Left kidney (tissue), 8 donors: Measurements from ENCODE around the gene KBTBD3. TPM values are rescaled to one million over a fixed set of nuclear protein-coding genes. Genes with fewer than 3 reads are reported as not detected.

ENCODE experiments used
- DNase-seq: peaks from one replicate; pipeline ENCODE4 v3.0.0-alpha.2; 2013
- long read RNA-seq, 8 donors: transcript quantifications; one replicate each; lab custom pipeline, GENCODE V29; 2026
- polyA plus RNA-seq: library from polyadenylated mRNA; unstranded; fragments of 120-200 nt; gene quantifications from one replicate; pipeline ENCODE4 v1.2.1, GENCODE V29; 2013; ENCODE audit not compliant: insufficient read length

KBTBD3 gene, protein sequence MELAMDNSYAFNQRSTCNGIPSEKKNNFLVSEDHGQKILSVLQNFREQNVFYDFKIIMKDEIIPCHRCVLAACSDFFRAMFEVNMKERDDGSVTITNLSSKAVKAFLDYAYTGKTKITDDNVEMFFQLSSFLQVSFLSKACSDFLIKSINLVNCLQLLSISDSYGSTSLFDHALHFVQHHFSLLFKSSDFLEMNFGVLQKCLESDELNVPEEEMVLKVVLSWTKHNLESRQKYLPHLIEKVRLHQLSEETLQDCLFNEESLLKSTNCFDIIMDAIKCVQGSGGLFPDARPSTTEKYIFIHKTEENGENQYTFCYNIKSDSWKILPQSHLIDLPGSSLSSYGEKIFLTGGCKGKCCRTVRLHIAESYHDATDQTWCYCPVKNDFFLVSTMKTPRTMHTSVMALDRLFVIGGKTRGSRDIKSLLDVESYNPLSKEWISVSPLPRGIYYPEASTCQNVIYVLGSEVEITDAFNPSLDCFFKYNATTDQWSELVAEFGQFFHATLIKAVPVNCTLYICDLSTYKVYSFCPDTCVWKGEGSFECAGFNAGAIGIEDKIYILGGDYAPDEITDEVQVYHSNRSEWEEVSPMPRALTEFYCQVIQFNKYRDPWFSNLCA
- 11.2 TPM for polyA plus RNA-seq
- long read RNA-seq, donor 1, transcript KBTBD3-205 (4 exons, 2,682 nt), result major isoform, 7 of 10 reads
- long read RNA-seq, donor 1, partial matches to known transcripts, result 0 of 10 reads
- long read RNA-seq, donor 1, other reads (novel, unspliced or antisense), result 0 of 10 reads
- long read RNA-seq, donor 2, partial matches to known transcripts, result 0 of 5 reads
- long read RNA-seq, donor 2, other reads (novel, unspliced or antisense), result 0 of 5 reads
- long read RNA-seq, donor 3, partial matches to known transcripts, result 0 of 5 reads
- long read RNA-seq, donor 3, other reads (novel, unspliced or antisense), result 0 of 5 reads
- long read RNA-seq, donor 4, partial matches to known transcripts, result 0 of 1 reads
- long read RNA-seq, donor 4, other reads (novel, unspliced or antisense), result 0 of 1 reads
- long read RNA-seq, donor 5, transcript KBTBD3-205 (4 exons, 2,682 nt), result major isoform, 9 of 14 reads
- long read RNA-seq, donor 5, partial matches to known transcripts, result 0 of 14 reads
- long read RNA-seq, donor 5, other reads (novel, unspliced or antisense), result 0 of 14 reads
- long read RNA-seq, donor 6, transcript KBTBD3-205 (4 exons, 2,682 nt), result major isoform, 9 of 11 reads
- long read RNA-seq, donor 6, partial matches to known transcripts, result 0 of 11 reads
- long read RNA-seq, donor 6, other reads (novel, unspliced or antisense), result 0 of 11 reads
- long read RNA-seq, donor 7, transcript KBTBD3-205 (4 exons, 2,682 nt), result major isoform, 5 of 245 reads
- long read RNA-seq, donor 7, partial matches to known transcripts, result 235 of 245 reads
- long read RNA-seq, donor 7, other reads (novel, unspliced or antisense), result 0 of 245 reads
- long read RNA-seq, donor 8, partial matches to known transcripts, result 0 of 5 reads
- long read RNA-seq, donor 8, other reads (novel, unspliced or antisense), result 0 of 5 reads

DNA sequence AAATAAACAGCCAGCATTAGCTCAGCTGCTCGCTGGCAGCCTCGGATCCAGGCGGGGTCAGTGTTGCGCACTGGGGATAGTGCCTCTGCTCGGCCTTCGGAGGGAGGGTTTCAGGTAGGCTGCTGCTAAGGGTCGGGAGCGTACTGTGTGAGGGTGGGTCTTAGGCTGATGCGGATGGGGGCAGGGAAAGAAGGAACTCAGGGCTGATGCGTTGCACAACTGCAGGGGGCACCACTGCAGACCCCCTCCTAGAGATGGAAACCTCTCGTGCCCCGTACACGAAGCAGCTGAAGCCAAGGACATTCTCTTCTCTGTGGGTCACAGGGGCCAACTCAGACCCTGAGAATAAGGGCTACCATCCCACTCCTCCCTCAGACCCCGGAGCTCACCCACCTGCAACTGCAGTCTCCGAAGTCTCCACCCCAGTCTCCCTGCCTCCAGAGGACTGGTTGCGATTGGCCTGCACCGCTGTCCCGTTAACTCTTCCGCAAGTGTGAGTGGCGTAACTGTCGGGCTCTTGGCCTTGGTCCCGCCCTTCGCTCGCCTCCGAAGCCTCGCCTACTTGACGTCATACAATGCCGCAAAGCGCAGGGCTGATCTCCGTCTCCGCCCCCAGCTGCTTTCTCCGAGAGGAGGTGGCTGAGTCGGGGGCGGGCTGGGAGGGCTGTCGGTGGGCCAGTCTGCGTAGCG, at the start of gene KBTBD3:
Gene KBTBD3, minus strand, starts transcription at position 429 of the 690 bp plus-strand sequence. CDS start 18,250 bp downstream, outside the sequence.
- DNase-seq, result peak; percentile 99

DNA sequence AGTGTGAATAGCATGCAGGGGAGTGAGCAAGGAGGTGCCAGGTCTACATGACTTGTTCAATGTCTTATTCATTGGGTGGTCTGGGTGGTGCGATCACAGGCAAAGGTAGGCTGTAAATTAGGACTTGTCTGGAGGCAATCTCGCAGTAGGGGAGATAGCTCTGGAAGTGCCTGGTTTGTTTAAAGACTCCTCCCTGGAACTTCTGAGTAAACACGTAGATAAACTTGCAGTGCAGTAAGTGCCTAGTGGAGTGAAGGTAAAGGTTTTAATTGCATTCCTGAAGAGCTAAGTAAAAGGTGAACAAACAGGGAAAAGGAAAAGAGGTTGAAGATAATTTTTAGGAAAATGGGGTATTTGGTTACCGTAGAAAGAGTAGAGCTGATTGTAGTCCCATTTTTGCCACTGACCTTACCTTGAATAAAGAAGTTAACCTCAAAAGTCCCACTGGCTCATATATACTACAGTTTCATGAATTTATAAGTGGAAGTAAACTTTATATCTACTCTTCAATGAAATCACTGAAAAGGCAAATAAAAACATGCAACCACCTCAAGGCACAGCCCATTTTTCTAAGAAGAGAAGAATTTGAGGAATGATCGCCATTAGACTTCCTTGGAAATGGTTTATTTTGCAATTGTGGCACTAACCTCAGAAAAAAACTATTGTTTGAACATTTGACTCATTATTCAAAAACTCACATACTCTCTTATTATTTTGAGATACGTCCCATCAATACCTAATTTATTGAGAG, 44.6 kb upstream of the KBTBD3 start:
- no peak for DNase-seq

DNA sequence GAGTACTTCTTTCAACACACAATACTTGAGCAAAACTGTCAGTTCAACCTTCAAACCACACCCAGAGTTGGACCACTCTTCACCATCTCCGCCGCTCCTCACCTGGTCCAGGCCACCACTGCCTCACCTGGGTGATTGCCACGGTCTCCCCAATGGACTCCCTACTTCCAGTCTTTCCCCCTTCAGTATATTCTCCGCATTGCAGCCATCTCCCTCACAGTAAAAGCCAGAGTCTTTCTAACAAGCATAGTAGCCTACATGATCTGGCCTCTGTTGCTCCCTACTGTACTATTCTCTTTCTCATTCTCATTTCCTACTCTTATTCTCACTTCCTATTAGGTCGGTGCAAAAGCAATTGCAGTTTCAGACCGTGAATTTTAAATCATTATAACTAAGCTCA, 28.8 kb upstream of the KBTBD3 start:
- no peak for DNase-seq

DNA sequence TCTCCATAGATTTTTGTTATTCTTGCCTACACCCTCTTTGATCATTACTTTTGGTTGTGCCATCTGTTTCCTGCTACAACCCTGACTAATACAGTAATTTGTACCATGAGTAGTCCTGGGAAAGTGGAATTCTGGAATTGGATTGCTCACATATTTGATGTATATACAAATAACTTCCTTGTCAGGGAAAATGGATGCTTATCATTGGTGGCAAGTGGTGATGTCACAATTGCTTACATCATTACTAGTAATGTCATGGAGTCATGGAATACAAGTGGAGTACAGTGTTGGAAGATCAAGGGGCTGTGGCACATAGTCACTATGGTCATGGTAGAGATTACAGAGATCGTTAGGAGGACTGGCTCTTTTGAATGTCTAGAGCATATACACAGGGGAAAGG, 24.7 kb upstream of the KBTBD3 start:
- DNase-seq, result no peak

DNA sequence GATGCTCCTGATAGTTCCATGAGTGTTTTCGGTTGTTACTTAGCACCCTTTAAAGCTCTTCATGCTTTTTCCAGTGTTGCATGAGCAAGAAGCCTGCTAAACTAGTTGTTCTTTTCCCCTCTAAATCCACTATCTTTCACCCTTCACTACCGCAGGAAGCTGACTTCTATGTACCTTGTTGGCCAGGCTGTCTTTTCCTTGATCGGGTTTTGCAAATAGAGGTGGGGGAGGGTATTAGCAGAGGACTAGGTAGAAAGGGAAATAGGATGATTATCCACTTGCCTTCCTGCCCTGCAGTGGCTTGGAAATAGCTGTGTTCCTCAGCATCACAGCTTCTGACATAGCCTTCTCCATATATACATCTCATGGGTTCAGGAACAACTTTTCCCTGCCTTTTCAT, 24.2 kb upstream of the KBTBD3 start:
- no peak for DNase-seq

DNA sequence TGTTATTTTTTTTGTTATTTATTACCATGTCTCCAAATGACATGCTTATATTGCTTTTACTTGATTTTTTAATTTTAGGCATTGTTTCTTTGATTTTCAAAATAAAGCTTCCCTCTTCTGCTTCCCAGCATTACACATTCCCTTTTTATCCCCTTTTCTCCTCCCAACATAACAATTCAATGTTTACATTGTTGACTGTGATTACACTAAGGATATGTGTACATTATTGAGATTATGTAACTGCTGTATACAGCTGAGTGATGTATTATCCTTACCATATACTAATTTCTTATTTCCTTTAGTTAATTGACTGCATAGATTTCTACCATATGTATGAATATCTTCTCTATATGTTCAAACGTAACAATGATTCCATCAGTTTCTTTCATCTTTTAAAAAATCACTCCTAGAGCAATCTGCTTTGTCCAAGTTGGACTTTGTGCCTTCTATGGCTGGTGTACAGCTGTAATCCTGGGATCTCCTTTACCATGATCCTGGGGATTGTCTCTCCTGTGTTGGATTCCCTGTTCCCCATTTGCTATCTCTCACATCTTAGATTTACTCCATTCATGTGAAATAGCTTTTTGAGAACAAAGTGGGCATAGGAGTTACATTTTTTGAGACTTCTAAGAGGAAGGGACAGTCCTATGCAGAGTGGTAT, 21.9 kb upstream of the KBTBD3 start:
- no peak for DNase-seq

DNA sequence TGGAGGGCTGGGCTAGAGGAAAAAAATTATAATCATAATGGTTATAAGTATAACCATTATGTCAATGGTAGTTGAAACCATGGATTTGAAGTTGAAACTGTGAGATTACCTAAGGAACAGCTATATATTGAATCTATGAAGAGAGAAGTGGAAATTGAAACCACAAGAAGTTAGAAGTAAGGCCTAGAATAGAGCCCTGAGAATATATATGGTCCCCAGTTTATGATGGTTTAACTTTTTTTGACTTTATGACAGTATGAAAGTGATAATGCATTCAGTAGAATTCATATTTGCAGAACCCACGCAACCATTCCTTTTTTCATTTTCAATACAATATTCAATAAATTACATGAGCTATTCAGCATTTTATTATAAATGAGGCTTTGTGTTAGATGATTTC, 15.3 kb upstream of the KBTBD3 start:
- no peak for DNase-seq

DNA sequence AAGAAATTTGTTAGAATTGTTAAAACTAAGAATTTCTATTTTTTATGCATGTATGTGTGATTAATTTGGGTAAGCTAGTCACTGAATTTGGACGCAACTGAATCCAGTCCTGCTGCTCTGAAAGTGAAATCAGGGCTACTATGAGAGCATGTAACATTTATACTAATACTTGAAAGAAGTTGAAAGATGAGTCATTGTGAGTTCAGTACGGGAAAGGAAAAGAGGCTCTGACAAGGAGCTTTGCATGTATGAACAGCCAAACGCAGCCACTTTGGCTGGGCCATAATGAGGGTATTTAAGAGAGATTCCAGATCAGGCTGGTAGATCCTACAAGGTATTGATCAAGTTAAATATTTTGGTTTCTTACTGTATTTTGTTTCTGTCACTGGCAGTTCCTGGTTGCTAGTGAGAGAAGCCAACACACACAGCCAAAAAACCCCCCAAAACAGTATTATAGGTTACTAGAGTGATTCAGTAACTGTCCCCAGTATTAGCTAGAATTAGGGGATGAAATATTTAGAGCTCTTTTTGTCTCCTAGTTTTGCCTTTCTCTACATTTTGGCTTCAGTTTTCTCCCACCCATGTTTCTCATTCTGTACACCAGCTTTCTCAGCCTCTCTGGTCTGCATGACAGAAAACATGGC, 14.5 kb upstream of the KBTBD3 start:
- no peak for DNase-seq

DNA sequence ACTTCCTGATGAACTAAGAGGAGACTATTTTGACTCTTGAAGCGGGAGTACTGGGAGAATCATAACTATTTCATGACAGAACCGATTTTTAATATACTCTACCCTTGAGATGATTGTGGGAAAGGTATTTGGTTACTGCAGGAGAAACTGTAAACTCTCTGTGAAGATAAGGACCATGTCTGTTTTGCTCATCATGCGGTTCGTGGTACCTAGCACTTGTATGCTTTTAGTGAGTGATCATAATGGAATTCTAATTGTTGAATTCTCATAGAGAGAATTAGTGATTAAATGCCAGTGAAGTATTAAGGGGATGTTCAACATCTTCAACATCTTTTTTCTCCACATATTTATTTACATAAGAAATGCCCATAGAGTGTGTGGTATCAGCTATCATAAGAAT, 11.7 kb upstream of the KBTBD3 start:
- DNase-seq, result no peak

DNA sequence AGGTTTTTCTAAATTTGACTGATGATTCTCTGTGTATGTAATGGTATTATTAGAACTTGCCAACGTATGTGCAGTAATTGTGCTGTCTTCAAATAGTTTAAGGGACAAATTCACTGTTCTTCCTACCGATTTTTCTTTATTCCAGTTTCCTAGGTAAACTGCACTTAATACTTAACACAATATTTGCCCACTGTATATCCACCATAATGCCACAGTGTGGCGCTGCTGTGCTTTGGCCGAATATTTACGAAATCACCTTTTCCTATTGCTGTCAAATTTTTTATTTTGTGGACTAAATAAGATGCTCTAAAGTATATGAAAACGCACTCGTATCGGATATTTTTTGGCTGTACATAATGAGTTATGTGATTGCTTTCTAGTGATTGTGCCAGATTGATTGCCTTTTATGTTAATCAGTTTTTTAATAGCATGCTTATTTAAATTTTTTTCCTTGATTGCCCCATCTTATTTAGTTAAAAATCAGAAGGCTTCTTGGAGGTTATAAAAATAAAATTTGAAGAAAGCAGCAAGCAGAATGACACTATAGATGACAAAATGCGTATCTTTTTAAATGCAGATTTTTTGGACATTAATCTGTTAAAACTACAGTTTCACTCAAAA, 10.8 kb upstream of the KBTBD3 start:
- peak; percentile 48 for DNase-seq

DNA sequence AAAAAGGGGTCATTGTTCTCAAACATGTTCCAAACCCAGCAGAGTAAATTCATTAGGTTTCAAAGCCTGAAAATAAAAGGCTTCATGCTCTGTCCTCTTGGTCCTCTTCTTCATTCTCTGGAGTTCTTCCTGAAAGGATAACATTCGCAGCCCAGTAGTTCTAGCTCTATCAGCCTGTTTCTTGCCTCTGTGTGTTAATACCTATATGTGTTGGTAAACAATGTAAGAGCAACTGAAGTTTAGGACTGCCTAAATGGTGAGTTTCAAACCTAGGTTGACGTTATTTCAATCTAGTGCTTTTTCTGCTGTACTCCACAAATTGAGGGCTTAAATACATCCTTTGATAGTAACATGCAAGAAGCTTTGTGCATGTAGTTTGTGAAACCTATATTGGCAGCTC, 9.7 kb upstream of the KBTBD3 start:
- DNase-seq, result no peak

DNA sequence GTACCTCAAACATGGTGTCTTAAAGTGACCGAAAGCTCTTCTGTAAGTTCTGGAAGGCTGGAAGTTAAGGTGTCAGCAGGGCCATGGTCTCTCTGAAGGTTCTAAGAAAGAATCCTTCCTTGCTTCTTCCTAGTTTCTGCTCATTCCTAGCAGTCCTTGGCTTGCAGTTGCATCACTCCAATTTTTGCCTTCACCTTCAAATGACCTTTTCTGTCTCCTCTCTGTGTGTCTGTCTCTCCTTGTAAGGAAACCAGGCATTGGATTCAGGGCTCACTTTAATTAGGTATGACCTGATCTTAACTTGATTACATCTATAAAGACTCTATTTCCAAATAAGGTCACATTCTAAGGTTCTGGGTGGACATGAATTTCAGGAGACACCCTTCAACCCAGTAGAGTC, 9.0 kb upstream of the KBTBD3 start:
- DNase-seq, result no peak

DNA sequence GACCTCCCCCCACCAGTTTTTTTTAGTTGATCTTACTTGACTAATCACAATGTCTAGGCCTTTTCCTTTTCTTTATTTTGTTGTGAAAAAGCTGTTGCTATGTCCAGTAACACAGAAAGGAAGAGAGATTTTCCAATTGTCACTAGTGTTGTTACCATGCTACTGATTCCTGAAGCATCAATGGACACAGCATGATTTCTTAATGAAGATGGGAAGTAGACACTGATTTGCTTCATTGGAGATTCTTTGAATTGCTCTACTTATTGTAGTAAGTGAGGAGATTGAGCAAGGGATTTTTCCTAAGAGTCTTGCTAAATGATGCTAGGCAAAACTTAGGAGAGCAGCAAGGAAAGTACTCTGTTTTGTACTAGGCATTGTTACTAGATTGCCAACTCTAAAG, 4.9 kb upstream of the KBTBD3 start:
- no peak for DNase-seq

DNA sequence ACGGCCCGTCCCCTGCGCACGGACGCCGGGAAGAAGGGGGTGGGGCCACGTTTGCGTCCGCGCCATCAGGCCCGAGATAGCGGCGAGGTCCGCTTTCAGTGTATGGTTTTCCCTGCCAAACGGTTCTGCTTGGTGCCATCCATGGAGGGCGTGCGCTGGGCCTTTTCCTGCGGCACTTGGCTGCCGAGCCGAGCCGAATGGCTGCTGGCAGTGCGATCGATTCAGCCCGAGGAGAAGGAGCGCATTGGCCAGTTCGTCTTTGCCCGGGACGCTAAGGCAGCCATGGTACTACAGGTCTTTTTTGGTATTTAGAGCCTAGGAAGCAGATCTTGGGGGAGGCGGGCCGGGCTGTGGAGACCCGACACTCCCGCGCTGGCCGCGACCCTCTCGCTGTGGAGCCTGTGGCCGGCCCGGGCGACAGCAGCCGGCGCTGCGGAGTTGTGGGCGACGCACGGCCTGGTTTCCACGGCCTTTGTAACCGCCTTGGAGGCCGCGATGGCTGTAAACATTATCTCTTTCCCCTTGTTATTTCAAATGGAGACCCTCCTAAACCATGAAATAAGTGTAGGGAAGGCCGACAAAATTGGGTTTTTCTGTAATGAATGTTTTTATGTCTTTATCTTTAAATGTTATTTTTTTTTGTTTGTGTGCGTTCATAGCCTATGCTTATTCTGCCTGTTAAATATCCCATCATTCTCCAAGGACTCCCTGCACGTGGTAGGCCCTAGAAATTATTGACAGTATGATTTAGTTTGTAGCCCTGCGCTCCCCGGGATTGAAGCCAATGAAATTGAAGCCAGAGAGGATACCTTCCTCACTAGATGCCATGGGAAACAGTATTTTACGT, 685 bp upstream of the KBTBD3 start, which contains the start of gene AASDHPPT:
Gene AASDHPPT, plus strand, starts transcription at position 54 of the 847 bp plus-strand sequence. Its CDS starts 49 bp downstream, at position 103.
- peak; percentile 62 for DNase-seq

DNA sequence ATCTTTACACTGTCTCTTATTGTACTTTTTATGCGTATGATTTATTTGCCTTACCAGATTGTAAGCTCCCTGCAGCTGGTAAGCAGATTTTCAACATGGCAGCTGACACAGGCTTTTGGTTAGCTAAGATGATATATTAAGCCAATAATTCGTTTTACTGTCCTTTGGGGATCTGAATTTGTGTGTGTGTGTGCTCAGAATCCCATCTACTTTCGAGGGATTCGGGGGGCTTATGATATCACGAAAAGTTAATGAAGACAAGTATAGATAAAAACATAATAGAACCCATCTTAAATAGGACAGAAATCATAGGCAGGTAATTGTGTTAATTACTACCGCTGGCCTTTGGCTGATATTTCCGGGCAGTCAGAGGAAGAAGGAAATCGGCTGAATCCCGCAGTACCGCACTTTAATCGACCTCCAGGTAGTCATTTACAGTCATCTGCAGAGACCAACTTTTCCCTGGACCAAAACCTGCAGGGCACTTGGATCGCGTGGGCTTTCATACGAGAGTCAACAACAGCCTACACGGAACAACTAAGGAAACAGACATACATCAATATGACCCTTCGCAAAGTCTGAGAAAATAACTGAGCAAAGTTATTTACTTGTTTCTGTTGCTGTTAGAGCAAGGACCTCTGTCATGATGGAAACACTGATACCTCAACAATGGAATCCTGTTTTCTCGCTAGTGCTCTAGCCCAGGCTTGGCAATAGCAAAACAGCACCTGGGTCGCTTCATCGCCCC, 802 bp downstream of the KBTBD3 start:
- no peak for DNase-seq

DNA sequence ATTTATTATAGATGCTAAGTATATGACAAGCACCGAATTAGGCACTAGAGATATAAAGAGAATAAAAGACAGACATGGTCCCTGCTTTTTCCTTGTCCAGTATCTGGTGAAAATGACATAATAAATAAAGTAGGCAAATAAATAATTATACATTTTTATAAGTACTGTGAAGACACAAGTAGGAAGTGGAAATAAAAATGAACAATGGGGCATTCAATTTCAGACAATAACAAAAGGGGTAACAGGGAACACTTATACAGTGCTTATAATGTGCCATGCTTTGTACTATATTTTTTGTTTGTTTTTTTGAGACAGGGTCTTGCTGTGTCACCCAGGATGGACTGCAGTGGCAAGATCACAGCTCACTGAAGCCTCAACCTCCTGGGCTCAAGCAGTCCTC, 4.3 kb downstream of the KBTBD3 start:
- DNase-seq, result no peak

DNA sequence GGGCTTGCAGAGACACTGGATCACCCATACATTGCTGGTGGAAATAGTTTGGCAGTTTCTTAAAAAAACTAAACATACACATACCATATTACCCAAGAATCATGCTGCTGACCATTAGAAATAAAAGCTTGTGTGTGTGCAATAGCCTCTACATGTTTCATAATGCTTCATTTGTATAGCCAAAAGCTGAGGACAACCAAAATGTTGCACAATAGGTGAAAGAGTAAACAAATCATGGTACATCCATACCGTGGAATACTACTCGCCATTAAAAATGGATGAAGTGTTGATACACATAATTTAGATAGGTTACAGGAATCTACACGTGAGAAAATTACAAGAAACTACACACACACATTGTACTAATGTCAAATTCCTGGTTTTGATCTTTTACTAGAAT, 6.5 kb downstream of the KBTBD3 start:
- no peak for DNase-seq
